HG02938 (cell line): ENCODE measurements around the gene NCKAP5L.
"Not testable (repeated sequence)": the region's sequence is repeated elsewhere in the genome, so short reads cannot be mapped to it uniquely, and the experiment has no call there.

Experiments
- ATAC-seq: cut with Tn5 transposase; IDR thresholded peaks from one replicate; pipeline ENCODE4 v1.9.1; 2021; ENCODE audit warnings: mild to moderate bottlenecking, moderate library complexity; ENCODE audit not compliant: unreplicated experiment

The NCKAP5L gene

GRCh38 chr12:49865109-49865781 lies 37.0 kb upstream of the NCKAP5L start:
- no peak for ATAC-seq

- no peak for ATAC-seq
Measured at GRCh38 chr12:49864798-49865090, 36.5 kb upstream of the NCKAP5L start.

- ATAC-seq, result no peak
Measured at GRCh38 chr12:49863946-49864797, 36.0 kb upstream of the NCKAP5L start.

- ATAC-seq, result not testable (repeated sequence)
Measured at GRCh38 chr12:49860921-49861320, 32.7 kb upstream of the NCKAP5L start.

GRCh38 chr12:49855890-49856289 lies 27.7 kb upstream of the NCKAP5L start:
- not testable (repeated sequence) for ATAC-seq

GRCh38 chr12:49854976-49855375 lies 26.8 kb upstream of the NCKAP5L start:
- ATAC-seq, result no peak

- no peak for ATAC-seq
Measured at GRCh38 chr12:49853671-49854070, 25.5 kb upstream of the NCKAP5L start.

GRCh38 chr12:49847161-49847560 lies 18.9 kb upstream of the NCKAP5L start:
- no peak for ATAC-seq

GRCh38 chr12:49846032-49846431 lies 17.8 kb upstream of the NCKAP5L start:
- ATAC-seq, result no peak

GRCh38 chr12:49843876-49844437 lies 15.7 kb upstream of the NCKAP5L start:
- no peak for ATAC-seq

- no peak for ATAC-seq
Measured at GRCh38 chr12:49843411-49843810, 15.2 kb upstream of the NCKAP5L start.

- peak; percentile 85 for ATAC-seq
Measured at GRCh38 chr12:49842519-49843352, 14.5 kb upstream of the NCKAP5L start, which contains the start of gene BCDIN3D. Gene BCDIN3D, minus strand, starts transcription at chr12:49843106. Its CDS starts 19 bp downstream, at chr12:49843087.

GRCh38 chr12:49838973-49839633 lies 10.9 kb upstream of the NCKAP5L start:
- ATAC-seq, result no peak

- ATAC-seq, result no peak
Measured at GRCh38 chr12:49832836-49833421, 4.7 kb upstream of the NCKAP5L start.

GRCh38 chr12:49831717-49832116 lies 3.5 kb upstream of the NCKAP5L start:
- ATAC-seq, result no peak

- ATAC-seq, result no peak
Measured at GRCh38 chr12:49827401-49828099, 663 bp downstream of the NCKAP5L start.

GRCh38 chr12:49827051-49827400 lies 1.2 kb downstream of the NCKAP5L start:
- ATAC-seq, result no peak

- no peak for ATAC-seq
Measured at GRCh38 chr12:49825971-49826421, 2.2 kb downstream of the NCKAP5L start.

GRCh38 chr12:49825360-49825970 lies 2.7 kb downstream of the NCKAP5L start:
- ATAC-seq, result no peak
